ENCODE measurements around the gene HOXD10.

HOXD10 gene

DNA sequence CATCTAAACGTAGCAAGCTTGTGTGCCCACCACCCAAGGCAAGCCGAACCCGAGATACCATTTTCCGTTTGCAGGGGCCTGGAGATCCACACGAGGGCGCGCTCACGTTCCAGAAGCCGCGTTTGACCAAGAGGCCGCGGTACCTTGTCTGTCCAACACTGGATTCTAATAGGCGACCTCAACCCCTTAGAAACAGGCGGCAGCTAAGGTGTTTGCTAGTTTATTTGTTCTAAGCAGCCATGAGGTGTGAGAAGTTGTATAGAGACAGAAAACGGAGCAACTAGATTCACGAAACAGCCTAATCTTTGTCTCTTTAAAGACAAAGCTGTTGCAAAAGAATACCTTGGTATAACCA lies 5.3 kb upstream of the HOXD10 start:
- TF ChIP-seq CTCF (IDR thresholded peaks at IDR 0.05; ENCODE audit: insufficient read depth, low read length, poor library complexity, severe bottlenecking): peak; percentile 81
- no peak for DNase-seq (ENCODE audit: extremely low read depth, insufficient read length)
- Histone ChIP-seq H3K4me3 (replicated peaks; ENCODE audit: low read depth, low read length) (no peak overlapping the region), H3K36me3 (ENCODE audit: control insufficient read depth, insufficient read depth, low read length) (no peaks in the 10 kb centered on the region), H3K27me3 (replicated peaks; ENCODE audit: control insufficient read depth, insufficient read depth, low read length) (peaks cover 3% of the 10 kb centered on the region)

GRCh38 chr2:176111846-176112374 lies 4.7 kb upstream of the HOXD10 start:
- Histone ChIP-seq H3K36me3 (ENCODE audit: control insufficient read depth, insufficient read depth, low read length) (no peaks in the 10 kb centered on the region), H3K27me3 (replicated peaks; ENCODE audit: control insufficient read depth, insufficient read depth, low read length) (peaks cover 4% of the 10 kb centered on the region), H3K4me3 (replicated peaks; ENCODE audit: low read depth, low read length) (no peak overlapping the region)
- no peak for DNase-seq (ENCODE audit: extremely low read depth, insufficient read length)
- no peak for TF ChIP-seq CTCF (IDR thresholded peaks at IDR 0.05; ENCODE audit: insufficient read depth, low read length, poor library complexity, severe bottlenecking)

- peaks cover 5% of the 10 kb centered on the region for H3K27me3 ChIP-seq (replicated peaks; ENCODE audit: control insufficient read depth, insufficient read depth, low read length)
- no peaks in the 10 kb centered on the region for H3K36me3 ChIP-seq (ENCODE audit: control insufficient read depth, insufficient read depth, low read length)
- no peak for DNase-seq (ENCODE audit: extremely low read depth, insufficient read length)
- no peak overlapping the region for H3K4me3 ChIP-seq (replicated peaks; ENCODE audit: low read depth, low read length)
- no peak for TF ChIP-seq CTCF (IDR thresholded peaks at IDR 0.05; ENCODE audit: insufficient read depth, low read length, poor library complexity, severe bottlenecking)
Observed at GRCh38 chr2:176112375-176113302, 3.9 kb upstream of the HOXD10 start.

- H3K27me3 ChIP-seq (replicated peaks; ENCODE audit: control insufficient read depth, insufficient read depth, low read length): peaks cover 6% of the 10 kb centered on the region
Observed at GRCh38 chr2:176114120-176114929, 2.3 kb upstream of the HOXD10 start.

More at GRCh38 chr2:176114120-176114929, 2.3 kb upstream of the HOXD10 start:
- Histone ChIP-seq H3K36me3 (ENCODE audit: control insufficient read depth, insufficient read depth, low read length) (no peaks in the 10 kb centered on the region), H3K4me3 (replicated peaks; ENCODE audit: low read depth, low read length) (no peak overlapping the region)
- DNase-seq (ENCODE audit: extremely low read depth, insufficient read length): no peak
- TF ChIP-seq CTCF (IDR thresholded peaks at IDR 0.05; ENCODE audit: insufficient read depth, low read length, poor library complexity, severe bottlenecking): no peak

Data from GM06990 (cell line).